GM19372 (cell line): Measurements from ENCODE around the gene DEPP1.

Experiments used
- ATAC-seq: cut with Tn5 transposase; IDR thresholded peaks from one replicate; pipeline ENCODE4 v1.9.1; 2021; ENCODE audit warnings: mild to moderate bottlenecking, low read depth, moderate library complexity; ENCODE audit not compliant: unreplicated experiment

The DEPP1 gene

DNA sequence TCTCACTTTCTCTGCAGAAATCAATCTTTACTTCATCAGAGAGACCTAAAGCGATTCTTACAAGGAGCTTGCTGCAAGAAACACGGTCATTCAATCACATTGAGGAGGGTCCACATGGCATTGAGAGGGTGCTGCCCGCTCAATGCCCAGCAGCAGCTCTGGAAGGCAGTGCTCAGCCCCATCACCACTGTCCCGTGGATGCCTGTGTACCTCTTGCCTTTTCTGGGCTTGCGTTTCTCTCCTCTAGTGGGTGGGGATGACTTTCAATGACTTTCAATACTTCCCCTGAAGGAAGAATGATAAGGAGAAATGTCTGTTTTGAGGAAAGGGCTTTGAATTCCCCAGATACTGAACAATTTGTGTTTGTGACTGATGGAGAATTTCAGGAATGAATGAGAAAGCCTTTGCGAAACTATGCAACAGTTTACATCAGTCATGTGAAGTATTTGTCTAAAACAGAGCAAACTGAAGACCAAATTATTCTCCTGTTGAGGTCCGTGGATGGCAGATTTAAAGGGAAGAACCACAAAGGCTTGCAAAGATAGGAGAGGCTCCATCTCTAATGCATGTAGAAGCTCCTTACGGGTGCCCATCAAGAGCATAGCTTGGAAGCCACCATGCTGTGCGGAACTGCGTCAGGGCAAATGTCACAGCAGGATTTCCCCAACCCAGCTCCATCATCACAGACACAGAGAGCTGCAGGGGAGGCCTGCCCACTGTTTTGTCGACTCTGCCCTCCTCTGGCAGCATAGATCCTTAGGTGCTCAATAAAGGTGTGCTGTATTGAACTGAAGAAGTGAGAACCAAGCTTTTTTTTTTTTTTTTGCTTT lies 15.5 kb upstream of the DEPP1 start:
- ATAC-seq = no peak

DNA sequence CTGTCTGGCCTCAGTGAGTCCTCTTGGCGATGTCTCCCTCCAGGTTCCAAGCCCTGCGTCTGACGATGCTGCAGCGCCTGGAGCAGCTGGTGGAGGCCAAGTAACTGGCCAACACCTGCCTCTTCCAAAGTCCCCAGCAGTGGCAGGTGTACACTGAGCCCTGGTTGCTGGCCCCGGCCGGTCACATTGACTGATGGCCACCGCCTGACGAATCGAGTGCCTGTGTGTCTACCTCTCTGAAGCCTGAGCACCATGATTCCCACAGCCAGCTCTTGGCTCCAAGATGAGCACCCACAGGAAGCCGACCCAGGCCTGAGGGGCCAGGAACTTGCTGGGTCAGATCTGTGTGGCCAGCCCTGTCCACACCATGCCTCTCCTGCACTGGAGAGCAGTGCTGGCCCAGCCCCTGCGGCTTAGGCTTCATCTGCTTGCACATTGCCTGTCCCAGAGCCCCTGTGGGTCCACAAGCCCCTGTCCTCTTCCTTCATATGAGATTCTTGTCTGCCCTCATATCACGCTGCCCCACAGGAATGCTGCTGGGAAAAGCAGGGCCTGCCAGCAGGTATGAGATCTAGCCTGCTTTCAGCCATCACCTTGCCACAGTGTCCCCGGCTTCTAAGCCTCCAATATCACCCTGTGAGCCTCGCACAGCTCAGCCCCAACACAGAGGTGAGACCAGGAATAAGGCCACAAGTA lies 14.8 kb upstream of the DEPP1 start:
- ATAC-seq = no peak

DNA sequence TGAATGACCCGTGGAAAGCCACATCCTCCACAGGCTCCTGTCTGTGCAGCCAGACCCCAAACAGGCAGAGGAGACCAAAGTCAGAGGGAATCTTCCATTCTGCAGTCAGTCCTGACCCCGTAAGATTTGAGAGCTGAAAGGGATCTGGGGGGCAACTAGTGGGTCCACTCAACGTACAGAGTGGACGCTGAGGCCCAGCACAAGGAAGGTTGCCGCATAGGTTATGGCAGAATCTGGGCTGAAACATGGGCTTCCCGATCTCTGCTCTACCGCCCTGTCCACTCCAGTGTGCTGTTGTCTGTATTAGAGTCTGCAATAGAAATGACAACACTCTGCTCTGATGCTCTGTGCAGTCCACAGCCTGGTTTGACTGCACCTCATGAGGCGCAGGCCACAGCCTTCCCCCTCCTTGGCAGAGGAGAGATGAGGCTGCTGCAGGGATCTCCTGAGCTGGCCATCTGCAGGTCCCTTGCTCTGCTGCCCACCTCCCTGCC lies 14.2 kb upstream of the DEPP1 start:
- no peak for ATAC-seq

DNA sequence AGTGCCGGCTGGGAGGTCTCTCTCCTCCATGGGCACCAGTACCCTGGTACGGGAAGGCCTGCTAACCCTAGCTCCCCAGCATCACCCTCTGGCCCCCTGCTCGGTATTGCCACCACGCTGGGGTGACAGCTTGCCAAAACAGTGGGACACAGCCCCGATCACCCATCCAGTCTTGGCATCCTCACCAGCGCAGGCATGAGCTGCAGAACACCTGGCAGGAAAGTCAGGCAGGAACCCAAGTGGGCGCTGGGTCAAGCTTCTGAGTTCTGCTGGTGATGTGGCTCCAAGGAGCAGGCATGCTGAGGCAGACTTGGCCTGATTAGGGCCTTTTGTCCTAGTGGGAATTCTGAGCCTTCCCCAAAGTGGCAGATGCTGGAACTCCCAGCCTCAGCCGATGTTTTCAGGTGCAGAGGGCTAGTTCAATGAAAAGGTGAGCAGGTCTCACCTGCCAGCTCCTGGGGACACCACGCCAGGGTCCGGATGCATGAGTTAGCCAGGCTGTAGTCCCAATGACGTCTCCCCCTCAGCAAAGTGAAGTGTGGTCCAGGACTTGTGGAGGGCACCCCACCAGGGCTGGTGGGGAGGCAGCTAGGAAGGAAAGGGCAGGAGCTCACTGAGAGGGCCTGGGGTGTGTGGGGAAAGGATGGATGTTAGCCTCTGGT lies 13.6 kb upstream of the DEPP1 start:
- ATAC-seq = no peak

DNA sequence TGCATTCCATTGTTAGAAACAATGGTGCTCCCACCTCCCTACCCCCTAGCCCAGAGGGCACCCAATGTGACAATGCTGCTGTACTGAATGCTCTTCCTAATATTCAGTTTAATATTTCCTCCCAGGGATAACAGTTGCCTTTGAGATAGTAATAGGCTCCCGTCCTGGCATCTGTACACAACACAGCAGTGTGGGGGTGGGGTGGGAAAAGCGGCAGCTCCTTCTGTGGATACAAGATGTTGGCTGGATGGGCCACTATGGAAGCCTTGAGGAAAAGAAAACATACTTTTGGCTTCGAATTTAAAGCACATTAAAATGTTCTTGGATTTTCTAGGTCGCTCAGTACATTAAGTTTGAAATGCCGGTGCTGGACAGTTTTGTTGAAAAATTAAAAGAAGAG lies 13.0 kb upstream of the DEPP1 start:
- no peak for ATAC-seq

DNA sequence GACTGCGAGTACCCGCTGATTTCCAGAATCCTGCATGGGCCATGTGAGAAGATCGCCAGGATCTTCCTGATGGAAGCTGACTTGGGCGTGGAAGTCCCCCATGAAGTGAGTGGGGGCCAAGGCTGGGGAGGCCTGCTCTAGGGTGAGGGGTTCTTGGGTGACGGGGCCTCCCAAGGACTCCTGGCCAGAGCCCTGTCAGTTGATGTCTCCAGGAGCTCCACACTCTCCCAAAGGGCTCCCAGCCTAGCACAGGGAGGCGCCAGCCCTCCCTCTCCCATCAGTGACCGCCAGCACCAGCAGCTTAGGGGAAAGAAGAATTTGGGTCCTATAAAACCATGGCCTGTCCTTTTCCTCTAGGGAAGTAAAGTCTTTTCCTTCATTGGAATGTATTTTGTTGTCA lies 12.4 kb upstream of the DEPP1 start:
- ATAC-seq = no peak

DNA sequence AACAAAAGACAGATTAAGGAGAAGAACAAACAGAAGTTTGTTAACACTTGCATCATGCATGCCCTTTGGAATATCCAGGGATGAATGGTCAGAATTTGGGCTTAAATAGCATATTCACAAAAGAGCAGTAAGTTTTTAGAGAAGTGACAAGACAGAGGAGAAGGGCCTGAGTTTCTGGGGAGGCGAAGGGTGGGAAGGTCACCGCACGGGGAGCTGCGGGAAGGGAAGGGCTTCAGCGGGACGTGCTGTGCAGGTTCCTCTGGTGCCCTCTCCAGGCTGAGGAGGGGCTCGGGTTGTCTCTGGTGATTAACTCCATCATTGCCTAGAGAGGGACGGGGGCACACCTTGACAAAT lies 11.7 kb upstream of the DEPP1 start:
- ATAC-seq = no peak

DNA sequence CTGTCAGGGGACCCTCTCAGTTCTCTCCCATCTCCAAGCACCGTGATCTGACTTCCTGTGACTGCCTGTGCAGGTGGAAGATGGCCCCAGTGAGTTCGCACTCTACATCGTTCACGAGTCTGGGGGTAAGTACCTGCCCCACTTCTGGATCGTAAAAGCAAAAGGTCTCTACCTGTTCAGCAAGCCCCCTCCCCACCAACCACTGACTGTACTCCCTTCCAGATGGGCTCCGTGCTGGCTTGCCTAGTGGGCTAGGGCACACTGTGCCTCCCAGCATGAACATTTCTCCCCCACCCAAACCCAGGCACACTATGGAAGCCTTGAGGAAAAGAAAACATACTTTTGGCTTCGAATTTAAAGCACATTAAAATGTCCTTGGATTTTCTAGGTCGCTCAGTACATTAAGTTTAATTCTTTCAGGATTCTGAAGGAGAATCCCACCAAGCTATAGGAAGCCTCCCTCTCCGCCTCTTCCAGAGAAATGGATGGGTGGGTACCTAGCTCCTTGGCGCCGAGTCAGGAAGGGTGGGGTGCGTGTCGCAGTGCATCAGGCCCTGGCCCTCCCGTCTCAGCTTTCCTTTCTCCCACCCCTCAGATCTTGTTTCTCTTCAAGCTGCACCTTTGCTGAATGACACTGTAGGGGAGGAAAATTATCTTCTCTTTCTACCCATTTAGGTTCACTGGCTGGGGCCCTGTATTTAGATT lies 11.1 kb upstream of the DEPP1 start:
- ATAC-seq = no peak

DNA sequence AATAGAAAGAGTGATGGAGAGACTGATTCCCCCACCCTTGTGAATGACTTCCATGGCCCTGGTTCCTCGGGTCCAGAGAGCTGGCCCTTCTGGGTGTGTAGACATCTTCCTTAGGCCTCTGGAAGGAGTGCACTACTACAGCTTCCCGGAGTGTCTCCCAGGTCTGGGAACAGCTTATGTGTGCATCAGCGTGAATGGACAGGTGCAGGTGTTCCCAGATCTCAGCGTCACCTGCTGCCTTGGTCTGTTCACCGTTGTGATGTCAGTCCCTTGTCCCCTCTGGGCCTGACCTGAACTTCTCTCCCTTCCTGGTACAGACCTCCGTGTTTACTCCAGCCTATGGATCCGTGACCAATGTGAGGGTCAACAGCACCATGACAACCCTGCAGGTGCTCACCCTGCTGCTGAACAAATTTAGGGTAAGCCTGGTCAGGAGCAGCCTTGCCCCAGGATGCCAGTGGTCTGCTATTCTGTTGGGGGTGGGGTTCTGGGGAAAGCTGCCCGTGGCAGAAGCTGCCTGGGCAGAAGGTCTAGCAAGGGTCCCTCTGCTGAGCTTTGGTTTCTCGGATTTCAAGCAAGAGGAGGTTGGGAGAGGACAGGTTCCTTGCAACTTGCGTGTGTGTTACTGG lies 10.5 kb upstream of the DEPP1 start:
- no peak for ATAC-seq

DNA sequence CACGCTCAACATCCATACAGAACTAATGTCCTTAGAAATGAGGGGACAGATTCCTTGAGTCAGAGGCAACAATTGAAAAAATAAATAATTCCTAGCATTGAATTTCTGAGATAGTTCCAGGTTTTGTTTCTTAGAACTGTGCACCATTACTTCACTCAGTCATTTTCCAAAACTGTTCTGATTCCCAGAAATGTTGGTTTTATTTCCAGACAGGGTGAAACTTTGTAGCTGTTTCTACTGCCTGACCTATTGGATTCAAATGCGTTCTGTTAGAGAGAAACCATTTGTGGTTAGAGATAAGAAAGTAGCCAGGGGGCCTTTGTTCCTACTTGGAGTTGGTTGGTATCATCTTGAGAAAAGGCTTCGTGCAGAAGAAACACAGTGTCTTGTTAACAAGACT lies 8.1 kb upstream of the DEPP1 start:
- no peak for ATAC-seq

DNA sequence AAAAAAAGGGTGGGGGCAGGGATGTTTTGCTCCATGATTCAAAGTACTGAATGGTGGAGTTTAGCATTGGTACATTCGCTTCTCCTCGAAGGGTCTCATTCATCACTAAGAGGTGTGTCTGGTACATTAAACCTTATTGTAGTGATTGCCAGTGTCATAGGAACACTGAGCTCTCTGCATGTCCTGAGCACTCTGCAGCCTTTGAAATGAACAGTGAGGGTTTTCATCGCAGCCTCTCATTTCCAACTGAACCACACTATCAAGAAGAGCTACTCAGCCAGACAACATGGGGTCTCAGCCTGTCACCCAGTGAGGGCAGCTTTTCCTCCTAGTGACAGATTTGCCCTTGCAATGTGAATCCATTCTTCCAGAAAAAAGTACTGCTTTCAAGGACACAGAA lies 7.6 kb upstream of the DEPP1 start:
- ATAC-seq = no peak

DNA sequence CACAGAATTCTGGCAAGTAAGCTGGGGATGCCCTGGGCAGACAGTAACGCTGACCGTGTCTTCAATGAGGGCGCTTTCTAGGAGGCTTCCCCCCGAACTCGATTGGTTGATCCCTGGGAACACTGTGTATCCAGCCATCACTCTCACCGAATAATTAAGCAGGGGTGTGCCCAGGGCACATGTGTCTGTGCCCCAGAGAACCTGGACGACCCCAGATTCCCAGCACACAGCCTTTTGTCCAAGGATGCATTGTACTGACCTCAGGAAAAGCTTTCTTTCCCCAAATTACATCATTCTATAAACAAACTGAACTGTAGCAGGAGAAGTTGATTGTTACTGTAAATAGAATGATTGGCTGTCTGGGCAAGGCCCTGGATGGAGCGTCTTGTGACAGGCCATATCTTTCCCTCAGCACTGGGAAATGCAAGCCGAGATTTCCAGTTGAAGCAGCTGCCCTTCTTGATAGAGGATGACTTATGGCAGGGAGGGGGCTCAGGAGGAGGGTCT lies 6.6 kb upstream of the DEPP1 start:
- ATAC-seq = no peak

DNA sequence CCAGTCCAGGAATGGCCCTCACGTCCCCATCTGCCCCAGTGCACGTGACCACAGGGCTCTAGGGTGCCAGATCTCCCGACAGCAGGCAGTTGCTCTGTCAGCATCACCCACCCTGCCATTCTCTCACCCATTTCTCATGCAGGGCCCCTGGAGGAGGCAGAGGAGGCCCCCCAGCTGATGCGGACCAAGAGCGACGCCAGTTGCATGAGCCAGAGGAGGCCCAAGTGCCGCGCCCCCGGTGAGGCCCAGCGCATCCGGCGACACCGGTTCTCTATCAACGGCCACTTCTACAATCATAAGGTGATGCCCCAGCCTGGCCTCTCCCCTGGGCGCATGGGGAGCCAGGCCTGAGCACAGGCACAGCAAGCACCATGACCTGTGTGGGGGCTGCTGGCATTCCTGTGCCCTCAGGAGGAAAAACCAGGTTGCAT lies 6.1 kb upstream of the DEPP1 start:
- no peak for ATAC-seq

DNA sequence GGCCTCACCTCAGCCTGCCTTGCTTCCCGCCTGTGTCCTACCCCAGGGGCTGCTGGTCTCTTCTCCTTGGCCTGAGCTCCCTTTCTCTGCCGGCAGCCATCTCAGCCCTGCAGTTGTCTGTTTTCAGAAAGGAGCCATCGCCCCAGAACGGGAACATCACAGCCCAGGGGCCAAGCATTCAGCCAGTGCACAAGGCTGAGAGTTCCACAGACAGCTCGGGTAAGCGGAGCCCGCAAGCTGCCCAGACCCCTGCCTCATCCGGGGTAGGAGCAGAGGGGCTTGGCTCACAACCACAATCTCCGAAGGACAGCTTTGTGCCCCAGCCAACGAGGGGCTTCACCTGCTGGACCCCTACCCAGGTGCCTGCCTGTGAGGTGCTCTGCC lies 5.3 kb upstream of the DEPP1 start:
- no peak for ATAC-seq

DNA sequence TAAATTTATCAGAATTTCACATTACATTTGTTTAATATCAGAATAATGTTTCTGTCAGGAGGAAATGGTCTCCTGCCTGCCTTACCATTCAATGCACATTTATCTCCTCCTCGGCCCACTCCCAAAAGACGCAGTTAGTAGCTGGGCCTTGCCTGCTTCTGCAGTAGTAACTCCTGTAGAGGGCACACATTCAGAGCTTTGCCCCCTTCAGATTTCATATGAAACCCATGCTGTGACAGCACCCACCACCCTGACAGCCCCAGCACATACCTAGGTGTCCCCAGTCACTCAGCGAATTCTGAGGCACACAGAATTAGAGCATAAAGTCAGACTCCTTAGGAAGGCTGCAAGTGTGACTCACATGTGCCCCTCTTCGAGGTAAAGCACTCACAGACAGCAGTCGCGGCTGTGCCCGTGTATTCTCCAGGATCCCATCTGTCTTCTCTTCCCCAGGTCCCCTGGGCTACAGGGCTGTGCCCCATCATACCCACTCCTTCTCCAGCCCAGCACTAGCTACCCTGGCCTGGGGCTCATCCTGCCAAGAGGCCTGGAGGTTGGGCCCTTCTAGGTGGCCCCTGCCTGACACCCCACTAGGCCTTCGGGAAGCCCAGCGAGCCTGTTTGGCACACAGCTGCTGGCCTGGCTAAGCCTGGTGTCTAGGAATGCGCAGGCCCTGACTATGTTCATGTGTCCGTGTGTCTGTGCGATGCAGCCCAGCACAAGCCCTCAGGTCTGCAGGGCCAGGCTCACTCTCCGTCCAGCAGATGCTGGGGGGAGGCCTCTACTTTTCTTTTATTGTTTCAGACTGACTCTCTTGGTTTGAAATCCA lies 4.7 kb upstream of the DEPP1 start:
- no peak for ATAC-seq

DNA sequence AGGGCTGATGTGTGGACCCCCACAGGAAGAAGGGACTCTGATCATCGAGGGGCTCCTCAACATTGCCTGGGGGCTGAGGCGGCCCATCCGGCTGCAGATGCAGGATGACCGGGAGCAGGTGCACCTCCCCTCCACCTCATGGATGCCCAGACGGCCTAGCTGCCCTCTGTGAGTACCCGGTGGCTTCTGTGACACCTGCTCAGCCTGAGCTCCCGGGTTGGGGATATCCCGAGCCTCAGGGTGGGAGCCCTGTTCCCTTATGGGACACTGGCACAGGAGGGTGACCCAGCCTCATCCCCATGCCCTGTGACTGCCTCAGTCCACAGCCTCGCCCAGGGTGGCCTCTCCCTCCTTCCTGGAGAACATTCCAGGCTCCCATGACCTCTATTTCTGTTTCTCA lies 3.9 kb upstream of the DEPP1 start:
- no peak for ATAC-seq

DNA sequence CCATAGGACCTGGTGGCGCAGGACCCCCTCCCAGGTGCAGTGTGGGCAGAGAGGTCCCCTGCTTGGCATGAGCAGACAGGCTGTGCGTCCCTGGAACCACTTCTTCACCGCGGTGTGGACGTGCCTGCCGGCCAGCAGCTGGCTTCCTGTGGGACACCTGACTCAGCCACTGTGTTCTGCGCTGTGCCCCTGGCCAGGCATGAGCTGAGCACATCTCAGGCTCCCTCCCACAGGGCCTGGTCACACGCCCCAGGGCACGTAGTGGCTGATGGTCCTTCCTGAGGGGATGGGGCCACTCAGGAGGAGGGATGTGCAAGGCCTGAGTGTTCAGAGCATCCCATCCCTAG lies 3.5 kb upstream of the DEPP1 start:
- ATAC-seq = no peak

DNA sequence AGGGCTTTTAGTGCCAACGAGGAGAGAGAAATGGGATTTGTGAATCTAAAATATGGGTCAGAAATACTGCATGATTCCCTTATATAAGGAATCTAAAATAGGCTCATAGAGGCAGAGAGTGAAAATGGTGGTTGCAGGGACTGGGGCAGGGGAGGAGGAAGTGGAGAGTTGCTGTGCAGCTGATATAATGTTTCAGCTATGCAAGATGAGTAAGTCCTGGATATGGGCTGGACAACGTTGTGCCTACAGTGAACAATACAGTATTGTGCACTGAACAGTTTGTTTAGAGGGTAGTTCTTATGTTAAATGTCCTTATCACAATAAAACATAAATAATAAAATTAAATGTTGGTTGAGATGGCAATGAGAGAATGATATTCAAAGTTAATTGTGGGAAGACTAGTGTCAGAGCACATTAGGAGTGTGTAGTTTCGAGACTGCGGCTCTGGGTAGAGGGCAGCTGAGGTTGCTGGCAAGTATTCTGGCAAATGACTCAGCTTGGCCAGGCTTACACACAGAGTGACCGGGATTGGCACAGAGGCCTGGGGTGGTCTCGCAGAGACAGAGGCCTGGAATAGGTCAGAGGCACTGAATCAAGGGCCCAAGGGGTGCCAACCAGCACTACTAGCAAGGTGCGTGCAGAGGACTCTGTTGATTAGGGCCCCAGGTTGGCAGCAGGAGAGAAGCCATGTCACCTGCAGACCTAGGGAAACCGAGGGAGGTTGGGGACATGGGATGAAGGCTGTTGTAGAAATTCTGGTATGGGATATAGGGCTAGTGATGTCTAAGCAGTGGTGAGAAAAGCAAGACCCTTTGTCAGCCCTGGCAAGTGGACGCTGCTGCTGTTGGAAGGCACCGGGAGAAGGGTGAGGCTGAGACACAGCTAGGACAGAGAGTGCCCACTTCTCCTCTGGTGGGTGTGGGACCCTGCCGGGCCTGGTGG lies 2.8 kb upstream of the DEPP1 start:
- no peak for ATAC-seq
